Stimulated activated CD8-positive, alpha-beta memory T cell treated with anti-CD3 and anti-CD28 coated beads, Interleukin-7, amount 100 ng/mL, for 24 hours (primary cell): ENCODE measurements around the gene KCNA2.

Experiments used
- DNase-seq: peaks from one replicate; pipeline ENCODE4 v3.0.0-alpha.2; 2020; ENCODE audit warnings: low read depth

The KCNA2 gene

DNA sequence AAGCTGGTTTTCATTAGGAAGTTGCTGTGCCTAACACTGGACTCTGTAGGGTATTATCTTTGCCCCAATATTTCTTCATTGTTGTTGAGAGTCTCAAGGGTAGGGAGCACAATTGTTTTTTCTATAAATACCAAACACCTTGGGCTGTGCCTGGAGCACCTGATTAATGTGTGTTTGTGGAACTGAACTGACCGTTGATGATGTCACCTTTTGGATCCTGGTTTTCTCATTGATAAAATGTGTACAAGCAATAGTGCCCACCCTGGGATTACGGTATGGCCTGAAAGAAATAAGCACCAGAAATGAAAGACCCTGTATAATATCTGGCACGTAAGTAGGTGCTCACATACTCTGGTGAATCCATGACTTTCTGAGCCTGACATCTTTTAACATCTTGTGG is 39.3 kb downstream of the KCNA2 start:
- DNase-seq, result no peak

DNA sequence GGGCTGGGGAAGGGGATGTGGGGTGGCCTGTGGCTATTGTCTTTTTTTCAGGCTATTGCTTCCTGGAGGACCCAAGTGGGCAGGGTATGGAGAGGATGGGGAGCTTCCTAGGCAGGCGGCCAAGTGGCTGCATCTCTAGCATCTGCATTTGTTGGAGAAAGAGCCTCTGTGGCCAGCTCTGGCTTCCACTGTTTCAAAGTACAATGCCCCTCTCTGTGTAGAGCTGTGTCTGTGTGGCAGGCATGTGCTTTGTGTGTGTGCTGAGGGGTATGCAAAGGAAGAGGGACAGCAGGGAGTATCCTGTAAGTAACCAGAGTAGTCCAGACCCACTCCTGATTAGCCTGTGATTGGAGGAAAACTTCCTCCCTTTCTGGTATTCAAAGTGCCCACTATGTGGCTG is 40.6 kb downstream of the KCNA2 start:
- DNase-seq, result no peak

DNA sequence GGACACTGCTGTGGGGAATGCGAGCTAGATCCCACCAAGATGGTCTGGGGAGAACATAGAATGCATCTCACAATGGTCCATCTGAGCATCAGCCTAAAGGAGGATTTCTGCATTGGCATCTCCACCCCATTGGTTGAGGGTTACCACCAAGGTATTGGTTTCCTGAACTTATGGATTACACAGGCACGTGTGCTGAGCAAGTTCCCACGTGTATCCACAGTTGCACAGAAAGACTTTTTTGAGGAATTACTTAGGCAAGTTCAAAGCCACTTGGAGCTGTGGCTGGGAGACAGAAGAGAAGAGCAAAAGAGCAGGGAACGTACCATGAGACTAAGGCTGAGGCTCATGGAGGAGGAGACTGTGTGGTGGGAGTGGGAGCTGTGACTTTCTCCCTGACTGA is 43.1 kb downstream of the KCNA2 start:
- no peak for DNase-seq

DNA sequence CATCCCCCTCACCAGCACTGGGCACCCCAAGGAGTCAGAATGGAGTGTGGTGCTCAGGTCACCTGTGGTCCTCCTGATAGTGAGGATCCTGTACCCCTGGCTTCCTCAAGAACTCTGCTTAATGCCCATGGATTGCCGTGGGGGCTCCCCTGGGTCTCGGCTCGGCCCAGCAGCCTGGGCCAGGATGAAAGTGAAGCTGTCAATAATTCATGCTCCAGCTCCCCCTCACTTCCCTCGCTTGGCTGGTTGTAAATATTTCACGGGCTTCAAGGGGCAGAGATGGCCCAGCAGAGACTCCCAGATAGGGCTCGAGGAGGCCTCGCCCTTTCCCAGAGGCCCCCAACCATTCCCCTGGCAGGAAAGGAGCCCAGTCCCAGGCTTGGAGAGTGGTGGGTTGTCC is 44.6 kb downstream of the KCNA2 start:
- DNase-seq, result no peak

DNA sequence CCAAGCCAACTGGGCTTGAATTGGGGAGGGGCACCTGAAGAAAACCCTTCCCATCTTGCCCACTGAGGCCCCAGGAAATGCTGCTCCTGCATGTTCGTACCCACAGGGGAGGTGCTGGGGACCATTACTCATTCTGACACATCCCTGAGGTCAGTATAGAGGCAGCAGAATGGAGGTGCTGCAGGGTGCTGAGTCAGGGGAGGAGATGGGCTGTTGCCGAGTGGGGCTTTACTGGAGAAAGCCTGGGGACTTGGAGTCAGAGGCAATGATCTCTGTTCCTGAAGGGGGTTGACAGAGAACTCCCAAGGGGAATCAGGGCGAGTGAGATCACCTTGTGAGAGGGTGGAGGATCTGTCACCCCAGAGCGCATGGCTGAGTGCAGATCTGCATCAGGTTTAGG is 47.0 kb downstream of the KCNA2 start:
- DNase-seq, result no peak

DNA sequence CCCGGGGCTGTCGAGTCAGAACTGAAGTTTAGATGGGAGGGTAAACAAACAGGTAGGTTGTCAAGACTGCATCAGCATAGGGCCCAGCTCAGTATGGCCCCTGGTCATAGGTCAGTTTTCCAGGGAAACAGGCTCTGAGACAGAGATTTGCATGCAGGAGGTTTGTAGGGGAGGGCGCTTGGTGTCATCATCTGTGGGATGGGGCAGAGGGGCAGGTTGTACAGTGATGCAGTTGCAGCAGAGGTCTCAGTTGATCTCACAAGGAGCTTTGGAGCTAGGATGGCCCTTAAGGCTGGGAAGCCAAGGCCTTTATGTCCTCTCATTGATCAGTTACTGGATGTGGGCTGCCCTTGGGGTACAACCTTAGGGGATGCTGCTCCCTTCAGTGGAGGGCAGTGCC is 48.7 kb downstream of the KCNA2 start:
- no peak for DNase-seq

DNA sequence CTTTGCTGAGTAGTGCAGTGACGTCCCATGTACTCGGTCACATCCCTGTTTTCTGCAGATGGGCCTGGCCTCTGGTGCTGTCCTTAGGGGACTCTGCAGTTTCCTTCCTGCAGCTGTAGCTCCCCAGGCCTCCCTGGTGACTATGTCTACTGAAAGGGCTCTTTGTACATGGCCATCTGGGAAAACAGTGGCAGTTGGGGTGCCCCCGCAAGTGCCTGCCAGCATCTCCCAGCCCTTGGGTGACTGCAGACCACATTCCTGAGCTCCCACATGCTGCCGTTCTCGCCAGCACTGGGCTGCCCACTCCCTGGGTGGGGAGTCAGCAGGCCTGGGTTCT is 49.7 kb downstream of the KCNA2 start:
- DNase-seq, result no peak

DNA sequence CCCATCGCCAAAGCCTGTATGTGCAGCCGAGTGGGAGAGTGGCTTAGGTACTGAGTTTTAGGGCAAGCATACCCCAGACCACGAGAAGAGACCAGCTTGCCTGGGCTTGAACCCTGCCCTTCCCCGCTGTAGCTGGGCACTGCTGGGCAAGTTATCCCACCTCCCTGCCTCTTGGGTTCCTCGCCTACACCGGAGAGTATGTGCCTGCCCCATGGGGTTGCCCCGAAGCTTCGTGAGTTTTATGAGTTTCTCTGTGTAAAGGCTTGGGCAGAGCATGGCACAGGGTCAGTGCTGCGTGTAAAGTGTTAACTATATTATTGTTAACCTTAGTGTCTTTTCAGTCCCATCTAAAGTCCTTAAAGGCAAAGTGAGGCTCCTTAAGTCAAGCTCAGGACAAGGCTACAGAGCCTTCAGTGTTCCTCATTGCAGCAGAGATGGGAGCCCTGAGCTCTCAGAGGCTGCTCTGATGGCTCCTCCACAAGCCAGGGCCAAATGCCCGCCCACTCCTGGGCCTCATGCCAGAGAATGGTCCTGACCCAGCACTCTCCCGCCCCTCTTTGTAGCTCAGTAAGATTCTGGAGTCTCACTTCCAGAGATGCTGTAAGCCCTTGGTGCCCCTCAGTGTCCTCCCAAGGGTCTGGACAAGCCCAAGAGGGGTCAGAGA is 50.2 kb downstream of the KCNA2 start:
- DNase-seq, result no peak

DNA sequence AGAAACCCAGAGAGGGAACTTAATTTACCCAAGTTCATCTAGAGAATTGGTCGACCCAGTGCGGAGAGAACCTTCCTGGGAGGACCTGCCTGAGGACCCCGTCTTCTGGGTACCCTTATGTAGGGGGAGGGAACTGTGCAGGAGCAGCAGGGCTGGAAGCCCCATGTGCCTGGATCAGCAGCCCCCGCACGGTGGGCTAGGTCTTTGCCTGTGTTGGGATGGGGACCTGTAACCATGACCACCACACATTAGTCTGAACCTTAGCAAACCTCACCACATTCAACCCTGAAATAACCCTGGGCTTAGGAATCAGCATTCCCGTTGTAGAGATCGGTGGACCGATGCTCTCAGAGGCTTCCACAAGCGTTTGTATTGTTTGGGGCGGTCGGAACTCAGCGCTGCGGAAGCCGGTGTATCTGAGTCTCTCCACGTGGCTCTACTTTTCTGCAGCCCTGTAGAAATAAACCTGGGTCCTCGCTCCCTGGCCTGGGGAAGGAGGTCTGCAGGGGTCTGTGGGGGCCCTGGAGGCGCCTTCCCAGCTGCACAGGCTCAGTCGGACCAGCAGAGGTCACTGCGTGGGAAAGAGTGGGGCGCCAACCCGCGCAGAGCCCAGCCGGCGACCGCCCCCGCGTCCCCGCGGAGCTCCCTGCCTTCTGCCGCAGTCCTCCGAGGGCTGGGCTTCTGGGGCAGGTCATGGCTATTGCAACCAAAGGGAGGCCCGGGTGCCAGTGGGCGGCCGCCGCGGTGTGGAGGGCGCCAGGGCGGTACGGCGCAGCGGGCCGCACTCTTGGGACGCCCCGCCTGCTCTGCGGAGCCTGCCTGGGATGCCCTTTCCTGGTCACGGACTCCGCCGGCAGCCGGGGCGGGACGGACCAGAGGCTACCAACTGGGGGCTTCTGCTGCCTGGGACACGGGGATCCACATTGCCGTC is 51.0 kb downstream of the KCNA2 start:
- DNase-seq, result peak; percentile 6

DNA sequence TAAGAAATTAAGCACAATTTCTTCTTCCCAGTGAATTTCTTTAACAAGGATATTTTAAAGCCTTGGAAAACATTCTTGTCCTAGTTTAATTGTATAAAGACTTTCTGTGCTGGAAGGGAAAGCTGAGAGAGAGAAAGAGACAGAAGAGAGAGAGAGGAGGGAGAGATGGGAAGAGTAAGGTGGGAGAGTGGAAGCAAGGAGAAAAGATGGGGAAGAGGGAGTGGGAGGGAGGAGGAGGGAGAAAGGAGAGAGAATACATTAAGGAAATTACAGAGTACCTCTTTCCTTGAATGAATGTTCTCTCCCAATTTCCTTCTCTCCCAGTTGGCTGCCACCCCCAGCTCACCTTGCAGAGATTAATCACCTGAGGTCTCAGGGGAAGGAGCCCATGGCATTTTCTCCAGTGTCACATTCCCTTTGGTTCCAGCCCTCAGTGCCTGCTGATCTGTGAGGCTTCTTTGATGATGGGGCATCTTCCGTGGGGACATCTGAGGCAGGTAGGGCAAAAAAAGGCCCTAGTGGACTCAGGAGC is 54.8 kb downstream of the KCNA2 start:
- no peak for DNase-seq

DNA sequence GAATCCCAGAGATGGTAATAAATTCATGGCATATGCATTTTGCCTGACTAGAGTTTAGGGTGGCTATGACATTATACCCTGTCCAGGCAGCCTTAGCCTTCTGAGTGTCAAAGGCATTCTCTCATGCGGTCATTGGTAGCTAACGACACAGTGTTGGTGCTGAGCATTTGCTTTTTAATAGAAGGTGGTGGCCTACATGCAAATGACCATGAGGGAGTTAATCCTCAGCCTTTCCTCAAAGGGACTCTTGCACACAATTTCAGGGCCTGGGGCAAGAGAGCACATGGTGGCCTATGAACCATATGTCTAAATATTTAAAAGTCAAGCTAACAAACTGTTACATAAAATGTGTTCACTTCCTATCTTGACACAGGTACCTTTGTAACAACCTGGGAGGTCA is 56.3 kb downstream of the KCNA2 start:
- no peak for DNase-seq

DNA sequence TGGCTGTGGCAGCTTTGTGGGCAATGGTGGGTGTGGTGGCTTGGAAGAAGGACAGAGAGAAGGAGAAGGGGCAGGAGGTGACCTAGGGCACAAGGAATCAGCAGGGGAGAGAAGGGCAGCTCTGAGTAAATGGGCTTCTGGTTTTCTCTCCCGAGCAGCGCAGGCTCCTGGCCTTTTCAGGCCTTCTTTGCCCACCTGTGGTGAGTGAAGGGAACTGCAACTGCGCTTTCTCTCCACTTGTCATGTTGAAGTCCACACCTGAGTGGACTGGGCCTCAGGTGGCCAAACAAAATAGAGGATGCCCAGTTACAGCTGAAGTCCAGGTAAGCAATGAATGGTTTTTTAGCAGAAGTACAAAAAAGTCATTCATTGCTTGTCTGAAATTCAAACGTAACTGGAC is 57.8 kb downstream of the KCNA2 start:
- no peak for DNase-seq

DNA sequence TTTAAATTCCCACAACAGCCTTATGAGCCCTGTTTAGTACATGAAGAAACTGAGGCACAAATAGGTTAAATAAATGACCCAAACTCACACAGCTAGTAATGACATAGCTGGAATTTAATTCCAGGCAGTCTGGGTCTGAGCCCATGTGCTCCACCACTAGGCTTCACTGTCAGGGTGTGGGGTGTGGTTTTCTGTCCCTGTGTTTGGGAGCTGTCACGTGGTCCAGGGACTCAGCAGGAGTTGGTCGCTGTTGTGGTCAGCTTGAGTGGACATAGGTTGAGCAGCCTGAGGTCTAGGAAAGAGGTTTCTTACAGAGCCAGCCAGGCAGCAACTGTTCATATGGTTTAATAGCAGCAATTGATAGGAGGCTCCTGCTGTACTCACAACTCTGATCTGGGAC is 59.1 kb downstream of the KCNA2 start:
- no peak for DNase-seq

DNA sequence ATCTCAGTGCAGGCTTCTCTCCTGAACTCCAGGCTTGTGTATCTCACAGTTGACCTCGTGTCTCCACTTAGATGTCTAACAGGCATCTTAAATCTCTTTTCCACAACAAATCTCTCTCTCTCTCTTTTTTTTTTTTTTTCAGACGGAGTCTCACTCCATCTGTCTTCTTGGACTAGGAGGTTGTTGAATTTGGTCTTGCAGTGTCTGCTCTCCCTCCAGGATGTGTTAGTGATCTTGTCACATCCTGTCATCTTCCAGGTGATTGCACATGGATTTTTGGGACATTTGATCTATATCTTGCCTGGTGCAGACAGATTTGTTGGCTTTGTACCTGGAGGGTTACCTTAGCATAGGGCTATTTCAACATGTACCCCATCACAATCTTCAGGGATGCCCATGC is 60.7 kb downstream of the KCNA2 start:
- no peak for DNase-seq

DNA sequence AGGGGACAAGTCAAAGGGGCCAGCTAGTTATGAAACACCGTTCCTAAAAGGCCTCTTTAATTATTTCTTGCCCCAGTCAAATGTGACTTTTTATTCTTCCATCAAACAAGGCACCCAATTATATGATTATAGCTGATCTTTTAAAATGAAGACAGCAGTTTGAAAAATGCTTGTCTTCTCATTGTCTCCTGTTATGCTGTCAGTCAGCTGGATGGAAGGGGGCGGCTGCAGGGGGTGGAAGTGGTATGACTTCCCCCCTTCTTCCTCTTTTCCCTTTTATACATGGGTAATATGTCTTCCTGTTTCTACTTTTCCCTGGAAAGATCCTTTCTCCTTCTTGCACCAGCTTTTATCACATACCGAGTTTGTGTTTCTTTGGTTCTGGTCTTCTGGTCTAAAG is 61.4 kb downstream of the KCNA2 start:
- no peak for DNase-seq
